ENCODE results near the gene MAX.

- TF ChIP-seq, protein P1, sequence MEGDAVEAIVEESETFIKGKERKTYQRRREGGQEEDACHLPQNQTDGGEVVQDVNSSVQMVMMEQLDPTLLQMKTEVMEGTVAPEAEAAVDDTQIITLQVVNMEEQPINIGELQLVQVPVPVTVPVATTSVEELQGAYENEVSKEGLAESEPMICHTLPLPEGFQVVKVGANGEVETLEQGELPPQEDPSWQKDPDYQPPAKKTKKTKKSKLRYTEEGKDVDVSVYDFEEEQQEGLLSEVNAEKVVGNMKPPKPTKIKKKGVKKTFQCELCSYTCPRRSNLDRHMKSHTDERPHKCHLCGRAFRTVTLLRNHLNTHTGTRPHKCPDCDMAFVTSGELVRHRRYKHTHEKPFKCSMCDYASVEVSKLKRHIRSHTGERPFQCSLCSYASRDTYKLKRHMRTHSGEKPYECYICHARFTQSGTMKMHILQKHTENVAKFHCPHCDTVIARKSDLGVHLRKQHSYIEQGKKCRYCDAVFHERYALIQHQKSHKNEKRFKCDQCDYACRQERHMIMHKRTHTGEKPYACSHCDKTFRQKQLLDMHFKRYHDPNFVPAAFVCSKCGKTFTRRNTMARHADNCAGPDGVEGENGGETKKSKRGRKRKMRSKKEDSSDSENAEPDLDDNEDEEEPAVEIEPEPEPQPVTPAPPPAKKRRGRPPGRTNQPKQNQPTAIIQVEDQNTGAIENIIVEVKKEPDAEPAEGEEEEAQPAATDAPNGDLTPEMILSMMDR (IDR thresholded peaks at IDR 0.05): no peak
- TF ChIP-seq REST (IDR thresholded peaks at IDR 0.05; ENCODE audit: insufficient read depth in 1 of 2, low read depth in 2 of 2, low read length in 1 of 2): no peak
- no peak for TF ChIP-seq POLR2AphosphoS5 (IDR thresholded peaks at IDR 0.05; ENCODE audit: low read depth, low read length)
- TF ChIP-seq SIN3A (IDR thresholded peaks at IDR 0.05; ENCODE audit: borderline replicate concordance, insufficient read depth, low read depth, low read length): no peak
- TF ChIP-seq TCF7L2 (IDR thresholded peaks at IDR 0.05; ENCODE audit: low read depth, low read length): no peak
Observed at GRCh38 chr14:65035049-65035448, 67.3 kb downstream of the MAX start.
